Ovary (tissue), 3 donors: ENCODE results near the gene SDC4.

ENCODE experiments used
- CTCF ChIP-seq, 3 donors: fragments of 450-650 bp in 2 of 3; fragments of 200-600 bp in 1 of 3; IDR thresholded peaks; one replicate each; pipeline versions ENCODE4 v1.5.1 to v1.8.0; 2016 to 2022; ENCODE audit warnings: antibody characterized with exemption in 3 of 3, mild to moderate bottlenecking in 1 of 3
- EP300 ChIP-seq: sonication (generic); formaldehyde crosslinking; IDR thresholded peaks from one replicate; pipeline ENCODE4 v1.6.1; 2017; ENCODE audit warnings: antibody characterized with exemption
- donor health status: DM: no; HTN: no; CAD: no.

GRCh38 chr20:45299786-45300185, 48.4 kb downstream of the SDC4 start:
- TF ChIP-seq EP300 (no peak), CTCF (IDR thresholded peaks at IDR 0.05) (no peak)
